GM12865 (cell line): ENCODE data around the gene UNC119.

ENCODE experiments used
- DNase-seq: peaks from one replicate; pipeline ENCODE4 v3.0.0; 2010; ENCODE audit warnings: low read depth
- H3K4me3 ChIP-seq: 2 replicates; pipeline ENCODE4 v1.5.1; 2011; ENCODE audit warnings: mild to moderate bottlenecking, low read depth, low read length, control low read depth
- CTCF ChIP-seq: IDR thresholded peaks from 2 replicates; pipeline ENCODE4 v1.5.1; 2011; ENCODE audit warnings: low read length, control low read depth, low read depth, inconsistent platforms; ENCODE audit not compliant: insufficient read depth; ENCODE audit errors: missing control alignments

UNC119 gene

GRCh38 chr17:28534740-28535375 lies 17.6 kb downstream of the UNC119 start:
- TF ChIP-seq CTCF = no peak

GRCh38 chr17:28533091-28533807 lies 19.2 kb downstream of the UNC119 start:
- no peak for TF ChIP-seq CTCF
- no peak for DNase-seq

More at GRCh38 chr17:28534740-28535375, 17.6 kb downstream of the UNC119 start:
- no peak for DNase-seq
- H3K4me3 ChIP-seq = no peak overlapping the region

GRCh38 chr17:28532050-28532960 lies 20.1 kb downstream of the UNC119 start:
- no peak for DNase-seq
- TF ChIP-seq CTCF = no peak
- no peak overlapping the region for H3K4me3 ChIP-seq

More at GRCh38 chr17:28533091-28533807, 19.2 kb downstream of the UNC119 start:
- no peak overlapping the region for H3K4me3 ChIP-seq

- no peak overlapping the region for H3K4me3 ChIP-seq
- no peak for DNase-seq
- TF ChIP-seq CTCF = no peak
These were observed 21.5 kb downstream of the UNC119 start for GRCh38 chr17:28530926-28531325.

GRCh38 chr17:28530250-28530649 lies 22.2 kb downstream of the UNC119 start:
- no peak for DNase-seq
- H3K4me3 ChIP-seq = no peak overlapping the region
- no peak for TF ChIP-seq CTCF

GRCh38 chr17:28529013-28529400 lies 23.4 kb downstream of the UNC119 start:
- no peak for DNase-seq
- no peak for TF ChIP-seq CTCF
- H3K4me3 ChIP-seq = no peak overlapping the region
